GM18873 (cell line): Measurements from ENCODE around the gene MAGI1.

Experiments used
- ATAC-seq: cut with Tn5 transposase; IDR thresholded peaks from one replicate; pipeline ENCODE4 v1.9.1; 2021; ENCODE audit warnings: mild to moderate bottlenecking, moderate library complexity, moderate number of reproducible peaks; ENCODE audit not compliant: unreplicated experiment, low FRiP score

The MAGI1 gene

GRCh38 chr3:65483011-65483410 lies 555.7 kb downstream of the MAGI1 start:
- ATAC-seq = no peak

- no peak for ATAC-seq
Measured at GRCh38 chr3:65481085-65481484, 557.6 kb downstream of the MAGI1 start.

GRCh38 chr3:65479990-65480389 lies 558.7 kb downstream of the MAGI1 start:
- ATAC-seq = no peak

- no peak for ATAC-seq
Measured at GRCh38 chr3:65478551-65479500, 559.9 kb downstream of the MAGI1 start.

- no peak for ATAC-seq
Measured at GRCh38 chr3:65473736-65474135, 565.0 kb downstream of the MAGI1 start.

GRCh38 chr3:65472501-65472900 lies 566.2 kb downstream of the MAGI1 start:
- ATAC-seq = no peak

GRCh38 chr3:65466300-65466988 lies 572.3 kb downstream of the MAGI1 start:
- ATAC-seq = no peak

GRCh38 chr3:65449841-65450428 lies 588.8 kb downstream of the MAGI1 start:
- ATAC-seq = no peak

GRCh38 chr3:65448120-65448519 lies 590.6 kb downstream of the MAGI1 start:
- ATAC-seq = no peak

GRCh38 chr3:65445573-65446169 lies 593.0 kb downstream of the MAGI1 start:
- ATAC-seq = no peak

- no peak for ATAC-seq
Measured at GRCh38 chr3:65444447-65444815, 594.3 kb downstream of the MAGI1 start.

- no peak for ATAC-seq
Measured at GRCh38 chr3:65443739-65444446, 594.8 kb downstream of the MAGI1 start.

- ATAC-seq = no peak
Measured at GRCh38 chr3:65439641-65440284, 599.0 kb downstream of the MAGI1 start.

GRCh38 chr3:65438612-65439011 lies 600.1 kb downstream of the MAGI1 start:
- ATAC-seq = no peak

GRCh38 chr3:65438096-65438495 lies 600.6 kb downstream of the MAGI1 start:
- no peak for ATAC-seq

GRCh38 chr3:65436580-65436979 lies 602.1 kb downstream of the MAGI1 start:
- no peak for ATAC-seq

GRCh38 chr3:65433480-65433879 lies 605.2 kb downstream of the MAGI1 start:
- no peak for ATAC-seq

GRCh38 chr3:65432388-65433003 lies 606.2 kb downstream of the MAGI1 start:
- ATAC-seq = no peak

GRCh38 chr3:65425880-65426279 lies 612.8 kb downstream of the MAGI1 start:
- ATAC-seq = no peak
